ENCODE results near the gene USH2A. TPM values are rescaled to one million over a fixed set of nuclear protein-coding genes. Genes with fewer than 3 reads are reported as not detected.

Gene USH2A
- polyA plus RNA-seq, 3 donors = not detected

GRCh38 chr1:216224233-216224632 is 199.0 kb downstream of the USH2A start:
- WGBS, 3 donors = 40 to 94% (median 92%) methylated on average over 1 of the region's 1 CpG

GRCh38 chr1:216223486-216223885 is 199.8 kb downstream of the USH2A start:
- WGBS, 3 donors = 47 to 76% (median 55%) methylated on average over 4 of the region's 4 CpGs
- H3K27ac ChIP-seq (ENCODE audit: low read depth, low read length) = no peak overlapping the region

More at GRCh38 chr1:216224233-216224632, 199.0 kb downstream of the USH2A start:
- no peak overlapping the region for H3K27ac ChIP-seq (ENCODE audit: low read depth, low read length)

- no peak overlapping the region for H3K27ac ChIP-seq (ENCODE audit: low read depth, low read length)
- 95 to 97% (median 95%) methylated on average over 2 of the region's 2 CpGs for WGBS, 3 donors
Measured at GRCh38 chr1:216222288-216222687, 201.0 kb downstream of the USH2A start.

- 2 to 4% (median 3%) methylated on average over 6 of the region's 6 CpGs for WGBS, 3 donors
- H3K27ac ChIP-seq (ENCODE audit: low read depth, low read length) = no peak overlapping the region
Measured at GRCh38 chr1:216221260-216221700, 202.0 kb downstream of the USH2A start.

- no peak overlapping the region for H3K27ac ChIP-seq (ENCODE audit: low read depth, low read length)
- WGBS, 3 donors = 74 to 91% (median 82%) methylated on average over 3 of the region's 3 CpGs
Measured at GRCh38 chr1:216216305-216216704, 206.9 kb downstream of the USH2A start.

GRCh38 chr1:216215169-216215568 is 208.1 kb downstream of the USH2A start:
- H3K27ac ChIP-seq (ENCODE audit: low read depth, low read length) = no peak overlapping the region

GRCh38 chr1:216212826-216213225 is 210.4 kb downstream of the USH2A start:
- no peak overlapping the region for H3K27ac ChIP-seq (ENCODE audit: low read depth, low read length)
- 94 to 98% (median 97%) methylated on average over 1 of the region's 1 CpG for WGBS, 3 donors

- WGBS, 3 donors = 27 to 51% (median 46%) methylated on average over 4 of the region's 4 CpGs
- H3K27ac ChIP-seq (ENCODE audit: low read depth, low read length) = no peak overlapping the region
Measured at GRCh38 chr1:216210081-216210480, 213.2 kb downstream of the USH2A start.

- H3K27ac ChIP-seq (ENCODE audit: low read depth, low read length) = no peak overlapping the region
- 86 to 100% (median 89%) methylated on average over 1 of the region's 1 CpG for WGBS, 3 donors
Measured at GRCh38 chr1:216209125-216209524, 214.1 kb downstream of the USH2A start.

GRCh38 chr1:216207154-216207553 is 216.1 kb downstream of the USH2A start:
- H3K27ac ChIP-seq (ENCODE audit: low read depth, low read length) = no peak overlapping the region
- 33 to 89% (median 85%) methylated on average over 1 of the region's 1 CpG for WGBS, 3 donors

- WGBS, 3 donors = 87 to 100% (median 90%) methylated on average over 1 of the region's 1 CpG
- no peak overlapping the region for H3K27ac ChIP-seq (ENCODE audit: low read depth, low read length)
Measured at GRCh38 chr1:216205176-216205575, 218.1 kb downstream of the USH2A start.

GRCh38 chr1:216201946-216202345 is 221.3 kb downstream of the USH2A start:
- WGBS, 3 donors = 40 to 66% (median 62%) methylated on average over 2 of the region's 2 CpGs
- no peak overlapping the region for H3K27ac ChIP-seq (ENCODE audit: low read depth, low read length)

- 72 to 78% (median 78%) methylated on average over 2 to 3 of the region's 3 CpGs for WGBS, 3 donors
- no peak overlapping the region for H3K27ac ChIP-seq (ENCODE audit: low read depth, low read length)
Measured at GRCh38 chr1:216200941-216201340, 222.3 kb downstream of the USH2A start.

GRCh38 chr1:216194721-216195120 is 228.5 kb downstream of the USH2A start:
- WGBS, 3 donors = 73 to 81% (median 78%) methylated on average over 1 of the region's 1 CpG
- no peak overlapping the region for H3K27ac ChIP-seq (ENCODE audit: low read depth, low read length)

- 72 to 84% (median 78%) methylated on average over 7 of the region's 7 CpGs for WGBS, 3 donors
- no peak overlapping the region for H3K27ac ChIP-seq (ENCODE audit: low read depth, low read length)
Measured at GRCh38 chr1:216193839-216194443, 229.3 kb downstream of the USH2A start.

- H3K27ac ChIP-seq (ENCODE audit: low read depth, low read length) = no peak overlapping the region
- WGBS, 3 donors = 54 to 72% (median 64%) methylated on average over 4 of the region's 4 CpGs
Measured at GRCh38 chr1:216190438-216190837, 232.8 kb downstream of the USH2A start.

GRCh38 chr1:216186816-216187215 is 236.4 kb downstream of the USH2A start:
- WGBS, 3 donors = 40 to 52% (median 44%) methylated on average over 2 of the region's 2 CpGs

GRCh38 chr1:216186141-216186540 is 237.1 kb downstream of the USH2A start:
- H3K27ac ChIP-seq (ENCODE audit: low read depth, low read length) = no peak overlapping the region
- 68 to 82% (median 70%) methylated on average over 2 of the region's 2 CpGs for WGBS, 3 donors

More at GRCh38 chr1:216186816-216187215, 236.4 kb downstream of the USH2A start:
- H3K27ac ChIP-seq (ENCODE audit: low read depth, low read length) = no peak overlapping the region

GRCh38 chr1:216184126-216184680 is 239.0 kb downstream of the USH2A start:
- WGBS, 3 donors = 45 to 50% (median 49%) methylated on average over 2 of the region's 2 CpGs
- no peak overlapping the region for H3K27ac ChIP-seq (ENCODE audit: low read depth, low read length)

GRCh38 chr1:216183454-216183853 is 239.8 kb downstream of the USH2A start:
- no peak overlapping the region for H3K27ac ChIP-seq (ENCODE audit: low read depth, low read length)
- WGBS, 3 donors = 61 to 73% (median 70%) methylated on average over 6 of the region's 6 CpGs
